GM19463 (cell line): ENCODE data around the gene F2R.
"Not testable (repeated sequence)": the region's sequence is repeated elsewhere in the genome, so short reads cannot be mapped to it uniquely, and the experiment has no call there.

Source experiments
- ATAC-seq: cut with Tn5 transposase; IDR thresholded peaks from one replicate; pipeline ENCODE4 v1.9.1; 2021; ENCODE audit warnings: mild to moderate bottlenecking, moderate library complexity; ENCODE audit not compliant: unreplicated experiment

The F2R gene

DNA sequence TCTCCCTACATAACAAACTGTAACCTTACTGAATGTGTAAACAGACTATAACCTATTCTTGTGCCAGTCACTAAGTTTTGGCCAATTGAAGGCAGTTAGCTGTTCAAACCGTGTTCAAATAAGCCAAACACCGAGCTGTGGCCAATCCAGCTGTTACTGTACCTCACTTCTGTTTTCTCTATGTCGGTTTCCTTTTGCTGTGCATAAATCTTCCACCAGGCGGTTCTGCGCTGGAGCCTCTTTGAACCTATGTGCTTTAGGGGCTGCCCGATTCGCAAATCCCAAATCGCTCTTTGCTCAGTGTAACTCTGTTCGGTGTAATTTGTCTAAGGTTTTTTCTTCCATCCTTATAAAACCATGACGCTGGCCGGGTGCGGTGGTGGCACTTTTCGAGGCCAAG, 31.8 kb downstream of the F2R start:
- no peak for ATAC-seq

GRCh38 chr5:76751291-76751690, 35.4 kb downstream of the F2R start:
- no peak for ATAC-seq

- no peak for ATAC-seq
Measured at GRCh38 chr5:76754668-76755078, 38.7 kb downstream of the F2R start.

GRCh38 chr5:76755779-76756637, 40.1 kb downstream of the F2R start:
- ATAC-seq: no peak

GRCh38 chr5:76757049-76757448, 41.1 kb downstream of the F2R start:
- no peak for ATAC-seq

DNA sequence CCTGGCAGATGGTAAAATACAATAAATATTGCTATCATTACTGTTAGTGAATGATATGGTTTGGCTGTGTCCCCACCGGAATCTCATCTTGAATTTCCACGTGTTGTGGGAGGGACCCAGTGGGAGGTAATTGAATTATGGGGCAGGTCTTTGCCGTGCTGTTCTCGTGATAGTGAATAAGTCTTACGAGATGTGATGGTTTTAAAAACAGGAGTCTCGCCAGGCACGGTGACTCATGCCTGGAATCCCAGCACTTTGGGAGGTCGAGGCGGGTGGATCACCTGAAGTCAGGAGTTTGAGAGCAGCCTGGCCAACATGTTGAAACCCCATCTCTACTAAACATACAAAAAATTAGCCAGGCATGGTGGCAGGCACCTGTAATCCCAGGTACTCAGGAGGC, 45.2 kb downstream of the F2R start:
- ATAC-seq: not testable (repeated sequence)

- no peak for ATAC-seq
Measured at GRCh38 chr5:76762484-76762883, 46.6 kb downstream of the F2R start.

GRCh38 chr5:76763136-76763535, 47.2 kb downstream of the F2R start:
- ATAC-seq: no peak

DNA sequence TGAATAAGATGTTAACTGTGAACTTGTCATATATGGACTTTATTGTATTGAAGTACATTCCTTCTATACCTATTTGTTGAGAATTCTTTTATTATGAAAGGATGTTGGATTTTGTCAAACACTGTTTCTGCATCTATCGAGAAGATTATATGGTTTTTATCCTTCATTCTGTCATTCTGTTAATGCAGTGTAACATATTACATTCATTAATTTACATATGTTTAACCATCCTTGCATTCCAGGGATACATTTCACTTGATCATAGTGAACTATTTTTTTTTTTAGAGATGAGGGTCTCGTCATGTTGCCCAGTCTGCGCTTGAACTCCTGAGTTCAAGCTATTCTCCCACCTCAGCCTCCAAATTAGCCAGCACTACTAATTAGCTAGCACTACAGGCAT, 48.4 kb downstream of the F2R start:
- no peak for ATAC-seq

DNA sequence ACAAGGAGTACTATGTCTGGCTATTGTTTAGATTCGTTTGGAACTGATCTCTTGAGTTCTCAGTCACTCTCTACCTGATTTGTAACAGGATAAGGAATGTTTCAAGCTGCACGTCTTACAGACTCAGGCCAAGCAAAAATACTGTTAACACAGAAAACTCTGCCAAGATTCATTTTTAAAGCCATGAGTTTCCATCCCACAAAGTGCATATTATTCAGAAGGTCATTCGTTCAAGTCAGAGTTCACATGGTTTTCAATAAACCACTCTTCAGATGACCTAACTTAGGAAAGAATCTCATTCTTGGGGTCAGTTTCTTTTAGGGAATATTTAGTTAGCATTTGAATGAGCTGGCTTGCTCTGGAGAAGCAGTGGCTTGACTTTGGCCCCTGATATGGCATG, 49.3 kb downstream of the F2R start:
- no peak for ATAC-seq

- ATAC-seq: no peak
Measured at GRCh38 chr5:76766746-76767145, 50.8 kb downstream of the F2R start.

- not testable (repeated sequence) for ATAC-seq
Measured at GRCh38 chr5:76771041-76771440, 55.1 kb downstream of the F2R start.

DNA sequence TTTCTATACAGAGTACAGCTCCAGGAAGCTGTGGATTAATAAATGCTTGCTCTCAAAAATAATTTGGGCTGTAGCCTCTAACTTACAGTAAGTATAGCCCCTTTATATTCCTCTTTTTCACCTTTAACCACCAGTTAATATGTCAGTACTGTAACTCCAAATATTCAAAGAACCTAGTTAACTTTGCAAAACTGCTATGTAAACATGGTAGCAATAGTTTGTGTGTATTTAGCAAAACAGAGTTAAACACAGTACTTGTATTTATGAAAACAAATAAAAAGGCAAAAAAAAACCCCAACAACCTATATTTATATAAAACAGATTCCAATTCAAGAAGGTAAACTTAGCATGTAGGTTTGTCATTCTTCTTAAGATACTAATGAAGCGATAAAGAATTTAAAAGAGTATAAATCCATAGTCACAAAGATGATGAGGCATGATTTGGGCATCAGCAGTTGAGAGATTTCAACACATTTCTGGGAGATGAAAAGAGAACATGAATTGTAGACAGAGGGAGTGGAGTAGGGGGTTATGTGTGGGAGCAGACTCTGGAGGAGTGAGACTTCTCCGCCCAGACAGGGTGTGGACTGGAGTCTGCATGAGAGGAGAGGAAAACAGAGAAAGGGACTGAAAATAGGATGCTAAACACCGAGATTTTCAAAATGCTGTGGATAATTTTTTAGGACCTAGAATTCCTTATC, 55.9 kb downstream of the F2R start:
- ATAC-seq: no peak

GRCh38 chr5:76775921-76776320, 60.0 kb downstream of the F2R start:
- no peak for ATAC-seq

DNA sequence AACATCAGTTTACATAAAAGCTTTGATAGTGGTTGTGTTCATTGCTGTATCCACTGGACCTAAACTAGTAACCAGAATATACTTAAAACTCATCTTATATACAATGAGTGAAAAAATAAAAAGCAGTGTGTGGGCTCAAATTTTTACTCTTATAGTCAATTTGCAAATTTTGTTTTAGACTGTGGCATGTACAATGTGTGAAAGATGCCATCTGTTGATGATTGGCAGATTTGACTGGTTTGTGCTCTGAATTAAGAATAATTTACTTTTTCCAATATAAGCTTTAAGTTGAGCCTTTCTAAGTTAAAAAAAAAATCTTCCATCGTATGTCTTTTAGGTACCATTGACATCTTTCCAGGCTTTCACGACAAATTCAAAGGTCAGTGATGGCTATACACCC, 60.5 kb downstream of the F2R start:
- ATAC-seq: no peak

DNA sequence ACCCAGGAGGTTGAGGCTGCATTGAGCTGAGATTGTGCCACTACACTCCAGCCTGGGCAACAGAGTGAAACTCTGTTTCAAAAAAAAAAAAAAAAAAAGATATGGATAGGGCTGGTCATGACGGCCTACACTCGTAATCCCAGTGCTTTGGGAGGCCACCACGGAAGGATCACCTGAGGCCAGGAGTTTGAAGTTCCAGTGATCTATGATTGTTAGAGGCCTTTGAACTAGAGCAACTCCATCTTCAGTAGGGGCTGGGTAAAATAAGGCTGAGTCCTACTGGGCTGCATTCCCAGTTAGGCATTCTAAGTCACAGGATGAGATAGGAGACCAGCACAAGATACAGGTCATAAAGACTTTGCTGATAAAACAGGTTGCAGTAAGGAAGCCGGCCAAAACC, 64.7 kb downstream of the F2R start:
- not testable (repeated sequence) for ATAC-seq

- no peak for ATAC-seq
Measured at GRCh38 chr5:76781775-76782174, 65.8 kb downstream of the F2R start.

DNA sequence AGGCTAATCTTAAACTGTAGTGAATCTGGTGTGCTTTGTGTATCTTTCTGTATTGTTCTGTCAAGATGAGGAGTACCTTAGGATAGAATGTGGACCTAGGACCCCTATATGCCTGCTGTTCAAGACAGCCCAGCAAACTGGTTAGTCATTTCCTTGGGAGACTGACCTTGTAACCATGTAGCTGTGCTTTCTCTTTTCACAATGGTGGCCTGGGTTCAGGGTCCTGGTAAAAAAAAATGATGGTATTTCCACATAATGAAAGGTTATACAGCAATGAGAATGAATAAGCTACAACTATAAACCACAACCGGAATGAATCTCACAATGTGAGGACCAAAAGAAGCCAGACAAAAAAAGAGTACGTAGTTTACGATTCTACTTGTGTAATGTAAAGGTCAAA, 66.5 kb downstream of the F2R start:
- no peak for ATAC-seq
